DMS 273 (cell line): ENCODE results near the gene RGS7.
A peak's percentile ranks its signal among the peaks of the same experiment; 100 is the strongest.
"Not testable (repeated sequence)": the region's sequence is repeated elsewhere in the genome, so short reads cannot be mapped to it uniquely, and the experiment has no call there.

Source experiments
- DNase-seq: peaks from one replicate; lab custom pipeline; 2025; ENCODE audit not compliant: unreplicated experiment; lab: John Stamatoyannopoulos, UW

RGS7 gene

GRCh38 chr1:240998024-240998423 lies 359.0 kb downstream of the RGS7 start:
- DNase-seq, result no peak

- no peak for DNase-seq
Measured at GRCh38 chr1:240993004-240993403, 364.0 kb downstream of the RGS7 start.

DNA sequence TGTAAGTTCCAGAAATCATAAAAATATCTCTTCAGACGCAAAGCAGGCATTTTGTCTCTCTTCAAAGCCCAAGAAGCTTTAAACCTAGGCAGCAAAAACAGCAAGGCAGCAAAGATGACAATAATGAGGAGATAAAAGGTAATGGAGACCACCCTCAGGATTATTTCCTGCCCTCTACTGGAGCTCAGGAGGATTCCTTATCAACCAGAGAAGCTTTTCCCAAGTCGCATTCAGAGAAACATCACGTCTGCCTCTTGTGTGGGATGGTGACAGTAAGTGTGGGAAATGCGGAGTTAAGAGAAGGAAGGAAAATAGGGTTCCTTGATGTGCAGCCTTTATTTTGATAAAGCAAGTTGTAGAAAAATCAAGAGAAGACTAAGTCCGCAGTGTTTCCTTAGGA lies 365.8 kb downstream of the RGS7 start:
- no peak for DNase-seq

GRCh38 chr1:240987928-240988327 lies 369.1 kb downstream of the RGS7 start:
- no peak for DNase-seq

DNA sequence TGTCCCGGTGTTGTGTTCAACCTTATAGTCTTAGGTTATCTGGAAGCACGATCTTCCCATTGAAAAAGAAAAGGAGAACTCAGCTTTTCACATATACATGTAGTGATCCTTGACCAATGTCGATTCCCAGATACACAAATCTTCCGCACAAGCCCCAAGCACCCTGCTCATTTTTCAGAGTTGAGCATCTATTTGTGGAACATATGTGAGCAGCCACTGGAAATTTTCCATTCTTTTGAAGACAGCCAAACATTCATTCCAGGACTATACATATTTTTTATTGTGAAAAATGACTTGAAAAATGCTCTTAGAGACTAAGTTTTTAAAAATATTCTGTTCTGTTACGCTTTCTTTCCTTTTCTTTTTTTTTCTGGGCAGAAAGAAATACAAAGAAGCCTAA lies 371.9 kb downstream of the RGS7 start:
- no peak for DNase-seq

- no peak for DNase-seq
Measured at GRCh38 chr1:240980342-240980741, 376.7 kb downstream of the RGS7 start.

- DNase-seq, result no peak
Measured at GRCh38 chr1:240976685-240977084, 380.3 kb downstream of the RGS7 start.

DNA sequence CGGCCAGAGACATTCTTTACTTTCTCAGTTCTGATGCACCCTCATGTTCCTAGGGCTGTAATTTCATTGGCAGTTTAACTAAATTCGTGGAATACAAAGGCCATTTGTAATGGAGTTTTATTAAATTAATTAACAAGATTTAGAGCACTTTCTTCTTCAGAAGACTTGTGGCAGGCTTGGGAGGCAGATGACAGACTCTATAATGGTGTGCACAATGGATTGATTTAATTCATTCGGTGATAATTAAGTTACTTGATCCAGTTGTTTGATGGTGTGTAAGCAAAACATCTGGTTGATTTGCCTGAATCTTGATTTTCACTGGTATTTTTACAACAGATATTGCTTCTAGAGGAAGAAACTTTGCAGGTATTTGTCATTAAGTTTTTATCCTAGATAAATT lies 383.1 kb downstream of the RGS7 start:
- no peak for DNase-seq

GRCh38 chr1:240972059-240972458 lies 384.9 kb downstream of the RGS7 start:
- not testable (repeated sequence) for DNase-seq

DNA sequence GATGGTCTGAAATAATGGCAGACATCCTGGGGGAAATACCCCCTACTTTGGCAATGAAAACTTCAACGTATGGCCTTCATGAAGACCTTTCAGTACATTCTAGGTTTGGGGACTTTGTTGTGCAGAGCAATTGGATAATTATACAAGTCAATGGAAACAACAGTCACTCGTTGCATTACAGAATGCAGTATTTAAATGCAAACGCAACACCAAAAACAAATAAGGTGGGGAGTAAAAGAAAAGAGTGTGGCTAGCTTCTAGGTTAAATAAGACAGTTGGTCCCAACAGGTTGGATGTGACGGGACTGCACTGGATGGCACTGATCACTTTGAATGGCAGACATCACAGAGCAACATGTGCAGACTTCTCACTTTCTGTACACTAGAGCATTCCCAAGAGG lies 386.8 kb downstream of the RGS7 start:
- no peak for DNase-seq

DNA sequence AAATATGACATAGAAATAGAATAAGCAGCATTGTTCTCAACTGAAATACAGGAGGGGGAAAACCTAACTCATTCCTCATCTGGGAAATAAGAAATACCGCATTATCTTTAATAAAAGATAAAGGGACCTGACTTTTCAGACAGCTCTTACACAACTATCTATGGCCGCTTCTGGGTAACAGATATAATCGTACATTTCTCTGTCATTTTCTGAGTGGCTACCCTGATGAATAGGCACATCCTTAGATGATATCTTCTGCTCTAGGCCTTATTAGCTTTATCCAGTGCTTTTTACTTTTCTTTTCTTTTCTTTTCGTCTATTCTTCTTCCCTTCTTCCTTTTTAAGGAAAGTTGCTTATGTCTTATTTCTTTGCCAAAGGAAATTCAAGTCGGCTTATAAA lies 388.1 kb downstream of the RGS7 start:
- DNase-seq, result no peak

GRCh38 chr1:240967070-240967724 lies 389.8 kb downstream of the RGS7 start:
- DNase-seq, result peak; percentile 17

DNA sequence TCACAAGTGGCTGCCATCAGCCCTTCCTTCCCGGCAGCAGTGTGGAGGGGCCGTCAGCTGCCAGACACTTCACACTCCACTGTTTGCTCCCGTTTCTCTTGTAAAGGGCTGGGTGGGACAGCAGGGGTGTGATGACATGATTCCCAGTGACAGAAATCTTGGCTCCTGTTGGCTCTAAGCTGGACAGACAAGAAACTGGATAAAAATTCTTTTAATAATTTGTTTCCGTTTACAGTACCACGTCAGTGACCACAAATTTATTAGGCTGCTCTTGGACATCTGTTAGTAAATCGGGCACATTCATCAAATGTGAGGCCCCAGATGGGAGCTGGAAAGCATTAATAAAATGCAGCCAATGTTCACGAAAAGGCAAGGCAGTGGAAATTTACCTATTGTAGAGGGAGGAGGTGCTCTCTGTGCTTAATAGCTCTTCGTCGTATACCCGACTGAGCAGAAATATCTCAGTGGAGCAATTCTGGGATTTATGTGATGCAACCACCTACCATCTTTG lies 391.4 kb downstream of the RGS7 start:
- no peak for DNase-seq

DNA sequence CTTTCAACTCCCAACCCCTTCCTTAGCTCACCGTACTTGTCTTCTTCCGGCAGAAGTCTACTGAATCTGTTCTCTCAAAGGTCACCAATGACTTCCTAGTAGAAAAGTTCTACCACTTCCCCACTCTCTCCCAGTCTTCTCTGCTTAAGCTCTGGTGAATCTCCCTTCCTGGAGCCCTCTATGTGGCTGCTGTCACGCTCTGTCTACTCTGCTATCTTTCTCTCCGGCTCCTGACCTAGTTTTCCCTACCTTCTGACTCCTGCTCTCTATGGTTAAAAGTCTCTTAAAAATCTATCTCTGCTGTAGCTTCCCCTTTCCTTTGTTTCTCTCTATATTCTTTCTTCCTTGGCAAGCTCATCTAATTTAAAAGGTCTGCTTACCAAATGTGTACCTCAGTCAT lies 394.9 kb downstream of the RGS7 start:
- no peak for DNase-seq

- DNase-seq, result no peak
Measured at GRCh38 chr1:240956424-240956823, 400.6 kb downstream of the RGS7 start.

DNA sequence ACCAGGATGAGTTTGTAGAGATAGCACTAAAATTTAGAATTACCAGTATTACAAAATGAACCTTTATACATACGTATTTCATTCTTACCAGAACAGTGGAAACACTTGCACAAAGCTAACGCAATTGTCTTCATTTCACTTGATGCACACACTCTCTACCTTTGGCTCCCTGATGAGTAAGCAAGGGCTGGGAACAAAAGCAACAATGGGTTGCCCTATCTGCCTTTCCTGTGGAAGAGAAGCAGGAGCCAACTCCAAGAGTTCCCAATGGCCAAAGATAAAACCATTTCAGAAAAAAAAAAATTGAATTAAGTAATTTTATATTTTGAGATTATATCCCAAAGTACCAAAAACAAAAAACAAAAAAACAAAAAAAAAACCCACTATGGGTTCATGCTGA lies 401.0 kb downstream of the RGS7 start:
- DNase-seq, result no peak

DNA sequence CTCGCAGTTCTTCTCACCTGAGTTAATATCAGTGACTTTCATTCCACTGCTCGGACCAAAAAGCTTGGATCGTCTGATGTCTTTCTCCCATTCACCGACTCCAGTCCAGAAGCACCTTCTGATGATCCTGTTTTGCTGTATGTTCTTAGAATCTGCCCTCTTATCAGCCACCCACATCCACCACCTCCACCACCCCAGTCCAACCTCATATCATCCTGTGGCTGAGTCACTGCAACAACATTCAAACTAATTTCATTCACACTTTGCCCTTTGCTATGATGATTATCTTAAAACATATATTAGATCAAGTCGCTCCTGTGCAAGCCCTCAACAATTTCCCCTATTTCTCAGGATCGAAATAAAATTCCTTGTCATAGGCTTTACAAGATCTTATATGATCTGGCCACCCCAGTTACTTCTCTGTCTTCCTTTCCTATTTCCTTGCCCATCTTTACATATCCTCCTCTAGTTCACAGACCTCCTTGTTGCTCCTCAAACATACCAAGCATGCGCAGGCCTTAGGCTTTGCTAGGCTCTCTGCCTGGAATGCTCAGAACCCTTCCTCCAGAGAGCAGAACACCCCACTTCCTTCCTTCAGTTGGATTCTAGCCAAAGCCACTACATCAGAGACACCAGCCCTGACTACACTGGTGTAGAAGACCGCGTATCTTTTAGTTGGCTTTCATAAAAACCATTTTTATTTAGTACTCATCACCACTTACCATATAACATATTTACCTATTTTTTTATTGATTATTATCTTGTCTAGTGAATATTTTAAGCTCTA lies 409.4 kb downstream of the RGS7 start:
- DNase-seq, result no peak

DNA sequence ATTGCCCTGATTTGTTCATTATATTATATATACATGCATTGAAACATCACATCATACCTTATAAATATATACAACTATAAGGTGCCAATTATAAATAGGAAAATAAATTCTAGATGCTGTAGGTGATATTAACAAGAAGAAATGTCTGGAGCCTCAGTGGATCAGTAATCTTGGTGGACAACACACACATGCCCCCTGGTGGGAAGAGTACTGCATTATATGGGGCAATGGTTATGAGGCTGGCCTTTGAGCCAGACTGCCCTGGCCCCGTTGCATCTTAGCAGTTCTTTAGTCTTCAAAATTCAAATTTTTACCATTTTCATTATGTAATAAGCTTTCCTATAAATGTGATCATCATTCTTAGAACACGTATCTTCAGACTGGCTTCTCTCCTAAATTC lies 410.1 kb downstream of the RGS7 start:
- DNase-seq, result peak; percentile 60

DNA sequence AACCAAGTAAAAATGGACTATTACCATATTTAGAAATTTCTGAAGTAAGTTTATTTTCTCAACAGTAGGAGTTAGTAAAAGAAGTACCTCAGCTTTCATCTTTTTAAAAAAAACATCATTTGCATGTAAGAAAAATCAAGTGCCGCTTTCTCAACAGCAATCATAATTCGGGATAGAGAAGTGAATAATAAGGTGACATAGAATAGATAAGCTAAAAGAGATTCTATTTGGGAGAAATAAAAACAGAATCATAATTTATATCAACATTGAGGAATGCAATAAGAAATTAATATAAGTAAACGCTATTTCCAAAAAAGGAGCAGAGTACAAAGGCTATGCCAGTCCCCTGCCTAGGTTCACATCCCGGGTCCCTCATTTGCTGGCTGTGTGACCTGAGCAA lies 414.1 kb downstream of the RGS7 start:
- no peak for DNase-seq

DNA sequence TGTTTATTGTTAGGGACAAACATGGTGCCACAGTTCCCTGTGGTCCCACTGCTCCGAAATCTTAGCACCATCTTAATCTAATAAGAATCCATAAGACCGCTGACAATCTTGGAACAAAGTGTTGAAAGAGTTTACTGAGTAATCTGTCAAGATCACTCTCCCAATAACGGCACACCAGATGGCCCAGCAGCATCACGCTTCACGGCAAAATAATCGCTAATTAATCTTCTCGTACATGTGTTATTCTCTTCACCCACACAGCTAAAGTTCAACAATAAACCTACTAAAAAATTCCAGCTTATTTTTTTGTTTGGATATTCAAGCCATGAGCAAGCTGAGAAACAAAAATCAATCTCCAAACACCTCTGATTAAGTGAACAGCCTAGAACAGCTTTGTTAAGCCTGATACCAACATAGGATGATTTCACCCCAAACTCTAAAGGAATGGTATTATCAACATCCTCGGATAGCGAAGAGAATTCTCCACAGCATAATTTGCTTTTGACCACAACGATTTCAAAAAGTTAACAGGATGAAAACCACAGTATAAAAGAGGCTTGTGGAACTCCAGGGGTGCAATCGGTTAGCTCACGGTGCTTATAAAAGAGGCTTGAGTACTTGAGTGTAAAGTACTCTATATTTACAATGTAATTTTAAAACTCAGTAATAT lies 415.2 kb downstream of the RGS7 start:
- DNase-seq, result peak; percentile 8

DNA sequence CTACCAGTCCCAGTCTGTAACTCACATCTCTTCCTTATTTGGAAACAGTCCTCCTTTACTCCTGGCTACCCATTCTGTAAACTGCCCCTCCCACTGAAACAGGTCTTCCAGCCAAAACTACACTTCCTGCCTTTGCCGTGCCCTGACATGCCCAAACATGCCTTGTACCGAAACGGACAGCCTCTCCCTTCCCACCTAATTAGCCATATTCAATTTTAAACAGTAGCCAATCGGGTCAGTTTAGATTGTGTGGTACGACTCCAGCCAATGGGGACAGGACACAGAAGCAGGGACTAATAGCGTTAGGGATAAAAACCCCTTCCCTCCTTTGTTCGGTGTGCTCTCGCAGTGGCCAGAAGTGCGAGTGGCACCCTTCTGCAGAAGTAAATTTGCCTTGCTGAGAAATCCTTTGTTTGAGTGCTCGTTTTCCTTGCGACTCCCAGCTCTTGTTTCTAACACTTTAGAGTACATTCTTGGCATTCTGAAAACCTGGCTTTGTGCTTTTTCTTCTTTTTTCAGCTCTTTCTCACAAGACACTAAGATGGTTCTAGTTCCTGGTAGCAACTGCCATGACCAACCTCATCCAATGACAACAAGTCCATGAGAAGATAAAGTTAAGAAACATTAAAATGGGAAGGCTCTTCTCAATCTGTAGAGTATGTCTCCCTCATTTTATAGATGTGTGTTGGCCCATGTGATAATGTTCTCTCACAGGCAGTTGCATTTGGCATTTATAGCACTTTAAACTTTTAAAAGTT lies 419.9 kb downstream of the RGS7 start:
- DNase-seq, result no peak
